Trophoblast cell (in vitro differentiated cells and primary cell): Measurements from ENCODE around the gene APOC3.

Source experiments
- DNase-seq, 2 donors: peaks; one replicate each; pipeline ENCODE4 v3.0.0-alpha.2; 2016
- H2AFZ ChIP-seq: 2 replicates; pipeline ENCODE4 v1.6.1; 2013; ENCODE audit warnings: low read length, moderate library complexity, mild to moderate bottlenecking; ENCODE audit not compliant: insufficient read depth, poor library complexity
- H2AK5ac ChIP-seq: 2 replicates; pipeline ENCODE4 v1.6.1; 2013; ENCODE audit warnings: mild to moderate bottlenecking, low read length
- H2BK120ac ChIP-seq: 2 replicates; pipeline ENCODE4 v1.6.1; 2013; ENCODE audit warnings: low read length, mild to moderate bottlenecking, moderate library complexity; ENCODE audit not compliant: insufficient read depth, poor library complexity
- H2BK12ac ChIP-seq: 2 replicates; pipeline ENCODE4 v1.6.1; 2013; ENCODE audit warnings: mild to moderate bottlenecking, low read length, moderate library complexity
- H2BK5ac ChIP-seq: 2 replicates; pipeline ENCODE4 v1.6.1; 2013; ENCODE audit warnings: low read length, low read depth, moderate library complexity, mild to moderate bottlenecking; ENCODE audit not compliant: poor library complexity
- H3K14ac ChIP-seq: 2 replicates; pipeline ENCODE4 v1.6.1; 2013; ENCODE audit warnings: mild to moderate bottlenecking, low read length
- H3K18ac ChIP-seq: 2 replicates; pipeline ENCODE4 v1.6.1; 2013; ENCODE audit warnings: mild to moderate bottlenecking, low read length
- H3K23ac ChIP-seq: 2 replicates; pipeline ENCODE4 v1.6.1; 2013; ENCODE audit warnings: low read length
- H3K27ac ChIP-seq: 2 replicates; pipeline ENCODE4 v1.5.1; 2013; ENCODE audit warnings: low read depth, mild to moderate bottlenecking, inconsistent platforms, low read length, moderate library complexity
- H3K27me3 ChIP-seq: 2 replicates; pipeline ENCODE4 v1.6.1; 2013; ENCODE audit warnings: inconsistent platforms, mild to moderate bottlenecking, low read length, moderate library complexity; ENCODE audit not compliant: insufficient read depth
- H3K36me3 ChIP-seq, 2 experiments: 1 replicate in 1 of 2; 2 replicates in 1 of 2; pipeline ENCODE4 v1.6.1; 2013; ENCODE audit warnings: low read length in 2 of 2, mild to moderate bottlenecking in 2 of 2, moderate library complexity in 1 of 2; ENCODE audit not compliant: insufficient read depth in 2 of 2, control insufficient read depth in 1 of 2
- H3K4ac ChIP-seq: 2 replicates; pipeline ENCODE4 v1.6.1; 2013; ENCODE audit warnings: low read depth, mild to moderate bottlenecking, low read length, moderate library complexity
- H3K4me1 ChIP-seq, 2 experiments: 1 replicate in 1 of 2; 2 replicates in 1 of 2; pipeline ENCODE4 v1.6.1; 2013; ENCODE audit warnings: low read length in 2 of 2, mild to moderate bottlenecking in 2 of 2, moderate library complexity in 1 of 2; ENCODE audit not compliant: insufficient read depth in 2 of 2, control insufficient read depth in 1 of 2
- H3K4me2 ChIP-seq: 2 replicates; pipeline ENCODE4 v1.6.1; 2013; ENCODE audit warnings: inconsistent platforms, mild to moderate bottlenecking, low read length, moderate library complexity
- H3K4me3 ChIP-seq: 2 replicates; pipeline ENCODE4 v1.5.1; 2013; ENCODE audit warnings: mild to moderate bottlenecking, low read depth, low read length, inconsistent platforms
- H3K79me1 ChIP-seq: one replicate; pipeline ENCODE4 v1.6.1; 2013; ENCODE audit warnings: low read length
- H3K79me2 ChIP-seq: 2 replicates; pipeline ENCODE4 v1.6.1; 2013; ENCODE audit warnings: low read length, mild to moderate bottlenecking; ENCODE audit not compliant: control insufficient read depth, insufficient read depth, poor library complexity
- H3K9ac ChIP-seq: 2 replicates; pipeline ENCODE4 v1.6.1; 2013; ENCODE audit warnings: mild to moderate bottlenecking, low read length
- H3K9me3 ChIP-seq: 2 replicates; pipeline ENCODE4 v1.6.1; 2013; ENCODE audit warnings: low read depth, mild to moderate bottlenecking, control low read depth, inconsistent platforms, low read length; ENCODE audit not compliant: insufficient read depth
- H4K12ac ChIP-seq: 2 replicates; pipeline ENCODE4 v1.6.1; 2013; ENCODE audit warnings: low read depth, mild to moderate bottlenecking, low read length, moderate library complexity
- H4K8ac ChIP-seq: 2 replicates; pipeline ENCODE4 v1.6.1; 2013; ENCODE audit warnings: low read depth, mild to moderate bottlenecking, low read length, moderate library complexity
- H4K91ac ChIP-seq: one replicate; pipeline ENCODE4 v1.6.1; 2013; ENCODE audit warnings: low read depth, mild to moderate bottlenecking, low read length, moderate library complexity
- WGBS: extraction: QIAGEN DNeasy Blood & Tissue Kit; methylation state at CpG from one replicate; pipeline ENCODE4 v1.1.7; 2013; ENCODE audit warnings: missing lambda C conversion rate; ENCODE audit not compliant: insufficient read length, insufficient coverage; ENCODE audit errors: extremely low coverage; 5-methylcytosine and 5-hydroxymethylcytosine counted together

The APOC3 gene

GRCh38 chr11:116812109-116812508, 17.6 kb upstream of the APOC3 start:
- Histone ChIP-seq H3K23ac (no peak overlapping the region), H3K27ac (no peak overlapping the region), H2AFZ (no peak overlapping the region), H3K4ac (no peak overlapping the region), H3K36me3 (no peaks in the 10 kb centered on the region), H3K4me1 (no peaks in the 10 kb centered on the region), H2BK120ac (no peak overlapping the region), H2BK12ac (no peak overlapping the region), H3K4me2 (no peak overlapping the region), H3K9ac (no peak overlapping the region), H3K18ac (no peak overlapping the region), H3K79me1 (no peaks in the 10 kb centered on the region), H3K4me3 (no peak overlapping the region), H3K9me3 (peaks cover 2% of the 10 kb centered on the region), H2BK5ac (no peak overlapping the region), H2AK5ac (no peak overlapping the region), H3K79me2 (no peaks in the 10 kb centered on the region), H4K91ac (no peak overlapping the region), H4K8ac (no peak overlapping the region), H3K27me3 (no peaks in the 10 kb centered on the region), H3K14ac (no peak overlapping the region), H4K12ac (no peak overlapping the region)
- DNase-seq: no peak
- WGBS: no CpG with 5 or more reads among the region's 4 CpGs

DNA sequence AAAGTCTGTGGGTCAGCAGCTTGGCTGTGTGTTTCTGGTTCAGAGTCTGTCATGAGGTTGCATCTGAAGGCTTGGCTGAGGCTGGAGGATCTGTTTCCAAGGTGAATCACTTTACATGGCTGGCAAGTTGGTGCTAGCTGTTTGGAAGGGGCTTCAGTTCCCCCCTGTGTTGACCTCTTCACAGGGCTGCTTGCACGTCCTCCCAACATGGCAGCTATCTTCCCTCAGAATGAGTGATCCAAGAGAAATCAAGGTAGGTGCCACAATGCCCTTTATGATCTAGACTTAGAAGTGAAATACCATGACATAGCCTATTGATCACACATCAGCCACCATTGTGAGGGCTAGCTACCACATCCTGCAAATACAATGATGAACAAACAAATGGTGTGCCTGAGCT, 16.5 kb upstream of the APOC3 start:
- DNase-seq: no peak
- no peak overlapping the region for H2BK120ac ChIP-seq
- H3K79me1 ChIP-seq: no peaks in the 10 kb centered on the region
- H4K8ac ChIP-seq: no peak overlapping the region
- peaks cover 2% of the 10 kb centered on the region for H3K9me3 ChIP-seq
- no peak overlapping the region for H3K27ac ChIP-seq
- no peaks in the 10 kb centered on the region for H3K79me2 ChIP-seq
- no peak overlapping the region for H4K12ac ChIP-seq
- no peak overlapping the region for H4K91ac ChIP-seq
- no peaks in the 10 kb centered on the region for H3K27me3 ChIP-seq
- H3K4me3 ChIP-seq: no peak overlapping the region
- H2BK5ac ChIP-seq: no peak overlapping the region
- H3K4ac ChIP-seq: no peak overlapping the region
- no CpG with 5 or more reads among the region's 1 CpG for WGBS
- no peak overlapping the region for H3K4me2 ChIP-seq
- no peak overlapping the region for H2AFZ ChIP-seq
- no peak overlapping the region for H2AK5ac ChIP-seq
- H3K4me1 ChIP-seq: no peaks in the 10 kb centered on the region
- no peak overlapping the region for H2BK12ac ChIP-seq
- no peak overlapping the region for H3K18ac ChIP-seq
- no peak overlapping the region for H3K14ac ChIP-seq
- no peaks in the 10 kb centered on the region for H3K36me3 ChIP-seq
- no peak overlapping the region for H3K9ac ChIP-seq
- H3K23ac ChIP-seq: no peak overlapping the region

GRCh38 chr11:116813781-116814471, 15.8 kb upstream of the APOC3 start:
- WGBS: no CpG with 5 or more reads among the region's 5 CpGs
- no peak overlapping the region for H3K4me3 ChIP-seq

DNA sequence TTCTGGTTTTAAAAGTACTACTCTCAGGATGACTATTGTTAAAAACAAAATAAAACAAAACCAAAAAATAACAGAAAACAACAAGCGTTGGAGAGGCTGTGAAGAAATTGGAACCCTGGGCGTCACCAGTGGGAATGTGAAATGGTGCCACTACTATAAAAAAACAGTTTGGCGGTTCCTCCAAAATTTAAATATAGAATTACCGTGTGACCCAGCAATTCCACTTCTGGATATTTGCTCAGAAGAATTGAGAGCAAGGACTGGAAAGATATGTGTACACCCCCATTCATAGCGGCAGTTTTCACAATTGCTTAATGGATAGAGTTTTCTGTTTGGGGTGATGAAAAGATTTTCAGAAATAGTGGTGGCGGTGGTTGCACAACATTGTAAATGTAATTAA, 15.2 kb upstream of the APOC3 start:
- Histone ChIP-seq H3K4me1 (no peaks in the 10 kb centered on the region), H2BK120ac (no peak overlapping the region), H3K9ac (no peak overlapping the region), H3K9me3 (peaks cover under 1% of the 10 kb centered on the region), H4K12ac (no peak overlapping the region), H3K4ac (no peak overlapping the region), H3K27me3 (no peaks in the 10 kb centered on the region), H2AK5ac (no peak overlapping the region), H3K23ac (no peak overlapping the region), H3K4me3 (no peak overlapping the region), H3K27ac (no peak overlapping the region), H3K79me2 (no peaks in the 10 kb centered on the region), H3K14ac (no peak overlapping the region), H3K18ac (no peak overlapping the region), H3K36me3 (no peaks in the 10 kb centered on the region), H3K4me2 (no peak overlapping the region), H2BK5ac (no peak overlapping the region), H3K79me1 (no peaks in the 10 kb centered on the region), H4K91ac (no peak overlapping the region), H2AFZ (no peak overlapping the region), H2BK12ac (no peak overlapping the region), H4K8ac (no peak overlapping the region)
- DNase-seq: no peak
- no CpG with 5 or more reads among the region's 6 CpGs for WGBS

More at GRCh38 chr11:116813781-116814471, 15.8 kb upstream of the APOC3 start:
- Histone ChIP-seq H3K36me3 (no peaks in the 10 kb centered on the region), H3K27ac (no peak overlapping the region), H3K9ac (no peak overlapping the region), H3K18ac (no peak overlapping the region), H4K8ac (no peak overlapping the region), H2AK5ac (no peak overlapping the region), H3K14ac (no peak overlapping the region), H3K79me2 (no peaks in the 10 kb centered on the region), H3K27me3 (no peaks in the 10 kb centered on the region), H3K79me1 (no peaks in the 10 kb centered on the region), H4K91ac (no peak overlapping the region), H3K4me2 (no peak overlapping the region), H2BK5ac (no peak overlapping the region), H2BK120ac (no peak overlapping the region), H4K12ac (no peak overlapping the region), H3K23ac (no peak overlapping the region), H2AFZ (no peak overlapping the region), H3K4ac (no peak overlapping the region), H3K9me3 (peaks cover under 1% of the 10 kb centered on the region), H3K4me1 (no peaks in the 10 kb centered on the region), H2BK12ac (no peak overlapping the region)
- peak; percentile 23 to 65 for DNase-seq
